Hematopoietic multipotent progenitor cell treated with erythropoietin and hydrocortisone succinate and interleukin-3 and kit ligand, for 15 days (in vitro differentiated cells): Measurements from ENCODE around the gene WDR74.
"Not testable (repeated sequence)": the region's sequence is repeated elsewhere in the genome, so short reads cannot be mapped to it uniquely, and the experiment has no call there.

ENCODE experiments used
- DNase-seq: peaks from one replicate; pipeline ENCODE4 v3.0.0-alpha.2; 2015; ENCODE audit warnings: low spot score

WDR74 gene

GRCh38 chr11:62859281-62859703 lies 19.9 kb upstream of the WDR74 start:
- not testable (repeated sequence) for DNase-seq

GRCh38 chr11:62858201-62858600 lies 18.8 kb upstream of the WDR74 start:
- DNase-seq, result no peak

- no peak for DNase-seq
Observed at GRCh38 chr11:62857541-62857982, 18.2 kb upstream of the WDR74 start.

- no peak for DNase-seq
Observed at GRCh38 chr11:62856333-62856895, 17.0 kb upstream of the WDR74 start.

GRCh38 chr11:62855571-62856332 lies 16.4 kb upstream of the WDR74 start:
- peak; percentile 98 for DNase-seq

- no peak for DNase-seq
Observed at GRCh38 chr11:62854825-62855570, 15.6 kb upstream of the WDR74 start.

- no peak for DNase-seq
Observed at GRCh38 chr11:62854013-62854824, 14.8 kb upstream of the WDR74 start.

- DNase-seq, result no peak
Observed at GRCh38 chr11:62853279-62853965, 14.0 kb upstream of the WDR74 start.

- DNase-seq, result no peak
Observed at GRCh38 chr11:62852523-62853188, 13.3 kb upstream of the WDR74 start.

- DNase-seq, result no peak
Observed at GRCh38 chr11:62851807-62852522, 12.6 kb upstream of the WDR74 start.

- no peak for DNase-seq
Observed at GRCh38 chr11:62850911-62851806, 11.8 kb upstream of the WDR74 start.

- no peak for DNase-seq
Observed at GRCh38 chr11:62847767-62848314, 8.5 kb upstream of the WDR74 start.

GRCh38 chr11:62846177-62846576 lies 6.8 kb upstream of the WDR74 start:
- no peak for DNase-seq

- no peak for DNase-seq
Observed at GRCh38 chr11:62844154-62844553, 4.8 kb upstream of the WDR74 start.

- DNase-seq, result no peak
Observed at GRCh38 chr11:62843466-62843865, 4.1 kb upstream of the WDR74 start.

- not testable (repeated sequence) for DNase-seq
Observed at GRCh38 chr11:62842891-62843290, 3.5 kb upstream of the WDR74 start.

GRCh38 chr11:62842171-62842741 lies 2.9 kb upstream of the WDR74 start:
- DNase-seq, result no peak

GRCh38 chr11:62841361-62842170 lies 2.2 kb upstream of the WDR74 start:
- DNase-seq, result peak; percentile 91
